CD8-positive, alpha-beta memory T cell (primary cell): ENCODE data around the gene ERC2. TPM values are rescaled to one million over a fixed set of nuclear protein-coding genes. Genes with fewer than 3 reads are reported as not detected.

ENCODE experiments used
- CTCF ChIA-PET: fragments of 350-600 bp; sonication (Branson Sonifier 250); formaldehyde crosslinking; loops from one replicate; lab custom pipeline; 2021; ENCODE audit warnings: antibody characterized with exemption; lab: Charles Lee
- POLR2A ChIA-PET: fragments of 350-600 bp; sonication (Branson Sonifier 250); formaldehyde crosslinking; loops from one replicate; lab custom pipeline; 2021; ENCODE audit warnings: antibody characterized with exemption; lab: Charles Lee
- DNase-seq, 5 donors: peaks; one replicate each; pipeline versions ENCODE4 v3.0.0 to v3.0.0-alpha.2; 2020 to 2022; ENCODE audit warnings: mixed read lengths in 1 of 5
- H3K27ac ChIP-seq: one replicate; pipeline ENCODE4 v1.7.0; 2013; ENCODE audit warnings: low read depth, mild to moderate bottlenecking, low read length, moderate library complexity
- H3K27me3 ChIP-seq: 2 replicates; pipeline ENCODE4 v1.7.0; 2013; ENCODE audit warnings: low read length, mild to moderate bottlenecking; ENCODE audit not compliant: insufficient read depth, poor library complexity, severe bottlenecking
- H3K36me3 ChIP-seq: 2 replicates; pipeline ENCODE4 v1.7.0; 2013; ENCODE audit warnings: mild to moderate bottlenecking, low read length, moderate library complexity; ENCODE audit not compliant: insufficient read depth
- H3K4me1 ChIP-seq: 2 replicates; pipeline ENCODE4 v1.7.0; 2013; ENCODE audit warnings: mild to moderate bottlenecking, low read length, moderate library complexity; ENCODE audit not compliant: insufficient read depth
- H3K4me3 ChIP-seq: 2 replicates; pipeline ENCODE4 v1.7.0; 2013; ENCODE audit warnings: mild to moderate bottlenecking, low read length
- H3K9me3 ChIP-seq: 2 replicates; pipeline ENCODE4 v1.7.0; 2013; ENCODE audit warnings: mild to moderate bottlenecking, low read length
- H3K27ac Mint-ChIP-seq, 8 donors: one replicate each; pipeline ENCODE4 v1.8.0; 2020 to 2021; ENCODE audit warnings: mixed read lengths in 8 of 8, mild to moderate bottlenecking in 6 of 8, inconsistent platforms in 3 of 8, moderate library complexity in 3 of 8
- H3K27me3 Mint-ChIP-seq, 2 donors: one replicate each; pipeline ENCODE4 v1.8.0; 2020 to 2021; ENCODE audit warnings: mixed read lengths in 2 of 2, mild to moderate bottlenecking in 1 of 2, moderate library complexity in 1 of 2
- H3K36me3 Mint-ChIP-seq, 3 donors: one replicate each; pipeline ENCODE4 v1.8.0; 2020 to 2021; ENCODE audit warnings: mixed read lengths in 3 of 3, inconsistent platforms in 1 of 3, mild to moderate bottlenecking in 1 of 3
- H3K4me1 Mint-ChIP-seq, 3 donors: one replicate each; pipeline ENCODE4 v1.8.0; 2020 to 2021; ENCODE audit warnings: mixed read lengths in 3 of 3, inconsistent platforms in 1 of 3, mild to moderate bottlenecking in 1 of 3
- H3K4me3 Mint-ChIP-seq, 7 donors: one replicate each; pipeline ENCODE4 v1.8.0; 2020 to 2021; ENCODE audit warnings: mixed read lengths in 7 of 7, mild to moderate bottlenecking in 6 of 7, moderate library complexity in 4 of 7, inconsistent platforms in 2 of 7
- H3K9me3 Mint-ChIP-seq, 5 donors: one replicate each; pipeline ENCODE4 v1.8.0; 2020 to 2022; ENCODE audit warnings: mixed read lengths in 5 of 5, mild to moderate bottlenecking in 3 of 5, moderate library complexity in 2 of 5, inconsistent platforms in 1 of 5
- polyA plus RNA-seq: library from polyadenylated mRNA; unstranded; fragments of 300-500 nt; fragmentation: Illumina TruSeq; gene quantifications from one replicate; pipeline ENCODE4 v1.2.3, GENCODE V29; 2021
- total RNA-seq, 2 experiments: library from RNA; stranded (reverse); gene quantifications; one replicate each; pipeline ENCODE4 v1.2.3, GENCODE V29; 2021

Gene ERC2
- total and polyA plus RNA-seq, 3 experiments from 2014 or later: not detected

DNA sequence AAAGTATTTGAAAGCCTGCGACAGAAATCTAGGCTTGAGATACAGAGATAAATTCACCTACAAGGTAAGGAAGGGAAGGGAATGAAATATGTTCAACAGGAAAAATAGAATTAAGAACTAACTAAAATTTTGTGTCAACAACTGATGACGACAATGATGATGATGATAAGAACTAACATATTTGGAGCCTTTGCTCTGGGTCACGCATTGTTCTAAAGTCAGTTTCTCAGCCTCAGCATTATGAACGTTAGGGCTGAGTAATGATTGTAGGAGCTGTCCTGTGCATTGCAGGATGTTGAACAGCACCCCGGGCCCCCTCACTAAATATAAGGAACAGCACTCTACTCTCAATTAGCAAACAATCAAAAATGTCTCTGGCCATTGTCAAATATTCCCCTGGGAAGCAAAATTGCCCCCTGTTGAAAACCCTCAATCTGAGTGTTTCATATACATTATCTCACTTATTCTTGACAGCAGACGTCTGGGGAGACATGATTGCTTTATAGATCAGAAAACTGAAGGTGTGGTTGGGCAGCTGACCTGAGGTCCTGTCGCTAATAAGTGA lies 88.5 kb downstream of the ERC2 start:
- CTCF ChIA-PET: no interaction called here
- no peaks in the 10 kb centered on the region for H3K27me3 ChIP-seq
- H3K9me3 Mint-ChIP-seq: peaks cover 5 to 11% (median 9%) of the 10 kb centered on the region in 5 donors

DNA sequence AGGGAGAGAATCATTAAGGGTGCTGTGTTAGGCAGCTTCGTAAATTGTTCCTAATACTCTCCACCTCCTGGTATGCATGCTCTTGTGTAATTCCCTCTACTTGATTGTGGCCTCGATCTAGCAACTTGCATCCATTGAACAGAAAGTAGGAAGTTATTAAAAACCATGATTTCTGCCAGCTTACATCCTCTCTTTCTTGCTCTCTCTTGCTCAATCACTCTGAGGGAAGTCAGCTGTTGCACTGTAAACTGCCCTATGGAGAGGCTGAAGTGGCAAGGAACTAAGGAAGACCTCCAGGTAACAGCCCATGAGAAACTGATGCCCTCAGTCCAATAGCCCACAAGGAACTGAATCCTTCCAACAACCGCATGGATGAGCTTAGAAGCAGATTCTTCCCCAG lies 92.6 kb downstream of the ERC2 start:
- Mint-ChIP-seq H3K4me3 (no peak overlapping the region), H3K27ac (no peak overlapping the region), H3K4me1 (no peaks in the 10 kb centered on the region), H3K9me3 (peaks cover 5 to 11% (median 9%) of the 10 kb centered on the region in 5 donors), H3K36me3 (no peaks in the 10 kb centered on the region), H3K27me3 (peaks cover 10 to 11% of the 10 kb centered on the region in 2 donors)
- no peak overlapping the region for H3K4me3 ChIP-seq
- no peaks in the 10 kb centered on the region for H3K27me3 ChIP-seq
- H3K4me1 ChIP-seq: no peaks in the 10 kb centered on the region
- H3K27ac ChIP-seq: no peak overlapping the region
- DNase-seq: no peak
- H3K36me3 ChIP-seq: no peaks in the 10 kb centered on the region
- ChIA-PET POLR2A (no interaction called here), CTCF (no interaction called here)
- H3K9me3 ChIP-seq: no peaks in the 10 kb centered on the region

More for the DNA sequence above, 88.5 kb downstream of the ERC2 start:
- Mint-ChIP-seq H3K27ac (no peak overlapping the region), H3K36me3 (no peaks in the 10 kb centered on the region), H3K4me1 (no peaks in the 10 kb centered on the region), H3K27me3 (peaks cover 5 to 9% of the 10 kb centered on the region in 2 donors), H3K4me3 (no peak overlapping the region)
- Histone ChIP-seq H3K9me3 (no peaks in the 10 kb centered on the region), H3K4me1 (no peaks in the 10 kb centered on the region), H3K4me3 (no peak overlapping the region), H3K27ac (no peak overlapping the region), H3K36me3 (no peaks in the 10 kb centered on the region)
- POLR2A ChIA-PET: no interaction called here
- no peak for DNase-seq

DNA sequence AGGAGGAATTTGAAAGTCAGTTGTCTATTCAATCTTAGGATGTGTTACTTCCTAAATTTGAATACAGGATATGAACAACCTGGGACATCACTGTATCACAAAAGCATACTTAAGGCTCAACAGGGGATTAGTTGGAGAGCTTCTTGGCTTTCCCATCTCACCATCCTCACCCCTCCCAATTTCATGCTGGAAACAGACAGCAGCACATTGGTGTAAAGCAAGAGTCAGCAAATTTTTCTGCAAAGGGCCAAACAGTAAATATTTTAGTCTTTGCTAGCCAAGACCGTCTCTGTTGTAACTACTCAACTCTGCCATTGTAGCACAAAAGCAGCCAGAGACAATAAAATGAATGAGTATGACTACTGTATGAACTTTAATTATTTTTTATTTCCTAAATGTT lies 94.9 kb downstream of the ERC2 start:
- no peak for DNase-seq
- no peak overlapping the region for H3K27ac ChIP-seq
- H3K27ac Mint-ChIP-seq: no peak overlapping the region
- POLR2A ChIA-PET: no interaction called here
- no peak overlapping the region for H3K4me3 ChIP-seq
- no peaks in the 10 kb centered on the region for H3K36me3 ChIP-seq
- no peaks in the 10 kb centered on the region for H3K27me3 ChIP-seq
- H3K4me1 Mint-ChIP-seq: no peaks in the 10 kb centered on the region
- peaks cover 9 to 10% of the 10 kb centered on the region in 2 donors for H3K27me3 Mint-ChIP-seq
- no peaks in the 10 kb centered on the region for H3K4me1 ChIP-seq
- H3K9me3 Mint-ChIP-seq: peaks cover 3 to 11% (median 9%) of the 10 kb centered on the region in 5 donors
- H3K9me3 ChIP-seq: no peaks in the 10 kb centered on the region
- no peaks in the 10 kb centered on the region for H3K36me3 Mint-ChIP-seq
- H3K4me3 Mint-ChIP-seq: no peak overlapping the region
- CTCF ChIA-PET: no interaction called here

DNA sequence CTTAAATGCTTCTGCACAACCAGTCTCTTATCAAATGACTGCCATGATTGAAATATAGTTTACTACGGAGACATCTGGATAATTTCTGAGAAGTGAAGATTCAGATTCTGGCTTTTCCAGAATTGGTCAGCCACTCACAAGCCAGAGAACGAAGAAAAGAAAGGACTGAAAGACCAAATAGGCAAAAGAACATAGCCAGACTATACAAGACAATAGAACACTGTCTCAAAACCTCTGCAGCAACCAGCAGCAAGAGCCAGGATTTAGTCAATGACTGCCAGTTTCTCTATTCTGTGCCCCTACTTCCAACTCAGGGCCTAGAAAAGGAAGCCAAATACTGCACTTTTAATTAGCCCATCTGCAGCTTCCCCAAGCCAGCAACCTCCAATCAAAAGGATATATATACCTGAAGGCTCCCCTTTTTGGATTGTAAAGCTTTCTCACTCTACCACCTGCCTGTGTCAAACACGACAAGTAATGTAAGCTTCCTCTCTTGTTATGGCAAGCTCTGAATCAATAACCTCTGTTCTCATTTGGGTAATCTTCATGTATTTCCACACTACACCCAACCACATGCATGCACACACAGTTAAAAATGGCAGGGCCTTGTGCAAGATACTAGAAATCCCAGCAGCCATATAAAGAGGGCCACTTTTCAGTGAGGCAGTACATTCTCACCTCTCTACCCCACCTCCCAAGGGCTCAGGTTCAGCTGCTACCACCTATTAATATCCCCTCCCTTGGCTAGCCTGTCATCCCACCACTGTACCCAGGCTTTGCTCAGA lies 97.1 kb downstream of the ERC2 start:
- no peak for DNase-seq
- Histone ChIP-seq H3K4me3 (no peak overlapping the region), H3K27me3 (no peaks in the 10 kb centered on the region), H3K27ac (no peak overlapping the region), H3K4me1 (no peaks in the 10 kb centered on the region), H3K9me3 (no peaks in the 10 kb centered on the region), H3K36me3 (no peaks in the 10 kb centered on the region)
- H3K27ac Mint-ChIP-seq: no peak overlapping the region
- H3K36me3 Mint-ChIP-seq: no peaks in the 10 kb centered on the region
- peaks cover 0 to 8% (median 8%) of the 10 kb centered on the region in 5 donors for H3K9me3 Mint-ChIP-seq
- H3K4me1 Mint-ChIP-seq: no peaks in the 10 kb centered on the region
- no peak overlapping the region for H3K4me3 Mint-ChIP-seq
- ChIA-PET CTCF (no interaction called here), POLR2A (no interaction called here)
- peaks cover 9 to 10% of the 10 kb centered on the region in 2 donors for H3K27me3 Mint-ChIP-seq

DNA sequence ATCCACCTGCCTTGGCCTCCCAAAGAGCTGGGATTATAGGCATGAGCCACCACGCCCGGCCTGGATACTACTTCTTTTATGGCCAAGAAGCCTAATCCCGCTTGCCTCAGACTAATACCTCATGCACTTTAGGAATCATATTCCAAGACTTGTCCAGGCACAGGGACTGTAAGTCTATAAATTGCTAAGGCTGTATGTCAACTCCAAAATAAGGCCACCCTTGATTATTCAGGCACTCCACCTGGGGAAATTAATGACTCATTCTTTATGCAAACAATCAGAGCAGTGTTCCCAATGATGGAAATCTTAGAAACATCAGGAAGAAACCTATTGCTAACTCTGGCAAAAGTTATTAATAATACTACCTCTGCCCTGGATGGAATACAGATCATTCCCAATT lies 98.4 kb downstream of the ERC2 start:
- Mint-ChIP-seq H3K27ac (no peak overlapping the region), H3K4me3 (no peak overlapping the region), H3K9me3 (peaks cover 0 to 1% (median 0%) of the 10 kb centered on the region in 5 donors), H3K4me1 (no peaks in the 10 kb centered on the region), H3K36me3 (no peaks in the 10 kb centered on the region), H3K27me3 (peaks cover 8 to 9% of the 10 kb centered on the region in 2 donors)
- Histone ChIP-seq H3K4me1 (no peaks in the 10 kb centered on the region), H3K9me3 (no peaks in the 10 kb centered on the region), H3K27ac (no peak overlapping the region), H3K27me3 (no peaks in the 10 kb centered on the region), H3K36me3 (no peaks in the 10 kb centered on the region), H3K4me3 (no peak overlapping the region)
- ChIA-PET CTCF (no interaction called here), POLR2A (no interaction called here)
- no peak for DNase-seq

DNA sequence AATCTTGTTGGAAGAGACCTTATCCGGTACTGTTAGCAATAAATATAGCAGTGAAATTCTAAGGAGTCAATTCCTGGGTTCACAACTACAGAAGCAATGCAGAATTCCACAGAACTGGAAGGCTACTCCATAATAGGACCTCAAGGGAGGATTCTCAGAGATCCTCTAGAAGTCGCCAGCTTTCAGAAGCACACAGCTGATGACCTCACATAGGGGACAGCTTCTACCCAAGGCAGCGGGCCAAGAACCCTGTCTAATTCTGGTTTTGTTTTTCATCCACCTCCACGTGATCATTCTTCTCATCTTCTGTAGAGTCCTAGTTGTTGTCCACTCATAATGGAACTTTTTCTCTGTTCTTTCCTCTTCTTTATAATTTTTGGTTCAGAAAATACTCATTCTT lies 99.4 kb downstream of the ERC2 start:
- no peaks in the 10 kb centered on the region for H3K4me1 Mint-ChIP-seq
- H3K9me3 Mint-ChIP-seq: peaks cover 0 to 1% (median 0%) of the 10 kb centered on the region in 5 donors

DNA sequence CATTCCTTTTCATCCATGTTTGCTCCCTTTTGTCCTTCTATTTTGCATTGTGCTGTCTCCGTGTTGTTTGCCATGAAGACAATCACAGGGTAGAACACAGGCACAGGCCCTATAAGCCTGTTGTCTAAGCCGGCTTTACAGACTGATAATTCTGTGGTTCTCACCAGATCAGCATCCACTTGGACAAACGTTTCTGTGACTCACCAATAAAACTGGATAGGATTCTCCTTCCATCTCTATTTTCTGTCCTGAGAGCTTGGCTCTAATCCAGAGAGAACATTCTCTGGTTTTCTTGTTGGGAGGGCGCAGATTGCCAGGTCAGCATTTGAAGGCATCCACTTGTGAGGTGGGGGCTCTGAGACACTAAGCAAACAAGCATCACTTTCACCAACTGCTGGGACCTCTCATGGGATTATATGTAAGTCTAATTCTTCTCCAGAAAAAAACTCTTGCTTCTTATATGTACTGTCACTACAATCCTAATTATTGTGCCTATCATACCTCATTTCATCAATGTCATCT lies 101.6 kb downstream of the ERC2 start:
- H3K36me3 ChIP-seq: no peaks in the 10 kb centered on the region
- Mint-ChIP-seq H3K4me1 (no peaks in the 10 kb centered on the region), H3K27ac (no peak overlapping the region), H3K36me3 (no peaks in the 10 kb centered on the region), H3K9me3 (no peaks in the 10 kb centered on the region), H3K4me3 (no peak overlapping the region), H3K27me3 (peaks cover 6 to 10% of the 10 kb centered on the region in 2 donors)
- H3K4me3 ChIP-seq: no peak overlapping the region
- H3K27ac ChIP-seq: no peak overlapping the region
- ChIA-PET CTCF (no interaction called here), POLR2A (no interaction called here)
- no peaks in the 10 kb centered on the region for H3K9me3 ChIP-seq
- H3K27me3 ChIP-seq: no peaks in the 10 kb centered on the region
- DNase-seq: no peak
- H3K4me1 ChIP-seq: no peaks in the 10 kb centered on the region

More for the DNA sequence above, 99.4 kb downstream of the ERC2 start:
- Mint-ChIP-seq H3K36me3 (no peaks in the 10 kb centered on the region), H3K27ac (peak overlapping the region in 1 of 8 donors; percentile 27), H3K27me3 (peaks cover 6 to 9% of the 10 kb centered on the region in 2 donors), H3K4me3 (no peak overlapping the region)
- H3K27me3 ChIP-seq: no peaks in the 10 kb centered on the region
- H3K27ac ChIP-seq: no peak overlapping the region
- no peaks in the 10 kb centered on the region for H3K4me1 ChIP-seq
- POLR2A ChIA-PET: no interaction called here
- no peaks in the 10 kb centered on the region for H3K36me3 ChIP-seq
- CTCF ChIA-PET: no interaction called here
- H3K4me3 ChIP-seq: no peak overlapping the region
- no peaks in the 10 kb centered on the region for H3K9me3 ChIP-seq
- no peak for DNase-seq

DNA sequence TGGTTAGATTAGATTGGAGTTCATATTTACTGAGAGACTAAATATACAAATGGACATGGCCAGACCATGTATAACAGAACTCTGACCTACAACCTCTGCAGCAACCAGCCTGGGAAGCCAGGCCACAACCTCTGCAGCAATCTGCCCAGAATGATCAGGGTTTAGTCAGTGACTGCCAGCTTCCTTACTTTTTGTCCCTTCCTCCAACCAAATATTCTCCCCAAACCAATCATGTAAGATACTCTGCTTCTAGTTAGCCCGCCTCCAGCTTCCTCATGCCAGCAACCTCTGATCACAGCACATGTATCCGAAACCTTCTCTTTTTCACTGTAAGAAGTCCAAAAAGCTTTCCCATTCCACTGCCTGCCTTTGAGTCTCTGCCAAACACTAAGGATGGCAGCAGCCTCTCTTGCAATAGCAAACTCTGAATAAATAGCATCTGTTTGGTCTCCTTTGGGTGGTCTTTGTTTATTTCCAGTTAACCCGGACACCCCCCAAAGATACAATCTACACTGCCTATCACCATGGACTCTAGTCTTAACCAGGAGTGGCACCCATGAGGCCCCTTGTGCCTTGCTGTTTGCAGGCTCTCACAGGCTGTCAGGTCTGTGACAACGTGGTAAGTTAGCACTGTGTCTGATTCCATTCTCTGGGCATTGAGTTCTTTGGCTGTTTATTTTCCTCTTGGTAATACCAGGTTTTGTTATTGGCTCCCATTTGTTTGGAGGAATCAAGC lies 102.2 kb downstream of the ERC2 start:
- Histone ChIP-seq H3K27ac (no peak overlapping the region), H3K36me3 (no peaks in the 10 kb centered on the region), H3K9me3 (no peaks in the 10 kb centered on the region), H3K4me1 (no peaks in the 10 kb centered on the region), H3K27me3 (no peaks in the 10 kb centered on the region), H3K4me3 (no peak overlapping the region)
- Mint-ChIP-seq H3K9me3 (no peaks in the 10 kb centered on the region), H3K27ac (no peak overlapping the region), H3K4me3 (no peak overlapping the region), H3K4me1 (no peaks in the 10 kb centered on the region), H3K27me3 (peaks cover 2 to 15% of the 10 kb centered on the region in 2 donors), H3K36me3 (no peaks in the 10 kb centered on the region)
- ChIA-PET POLR2A (no interaction called here), CTCF (interaction anchor here (0.9 kb wide), 1 partner anchor 9 kb away, joined by 3 read pairs; no protein-coding TSS in a partner anchor)
- no peak for DNase-seq
